Mononuclear cell (primary cell): ENCODE results near the gene NINL. TPM values are rescaled to one million over a fixed set of nuclear protein-coding genes. Genes with fewer than 3 reads are reported as not detected.
"Not testable (repeated sequence)": the region's sequence is repeated elsewhere in the genome, so short reads cannot be mapped to it uniquely, and the experiment has no call there.

Experiments
- H3K27me3 ChIP-seq: 2 replicates; pipeline ENCODE4 v1.6.0; 2011; ENCODE audit warnings: low read length, control low read depth; ENCODE audit not compliant: insufficient read depth
- H3K4me1 ChIP-seq: 2 replicates; pipeline ENCODE4 v1.5.1; 2011; ENCODE audit warnings: mild to moderate bottlenecking, low read length, control low read depth; ENCODE audit not compliant: insufficient read depth
- H3K4me3 ChIP-seq: 2 replicates; pipeline ENCODE4 v1.5.1; 2011; ENCODE audit warnings: mild to moderate bottlenecking, low read length, moderate library complexity
- H3K9me3 ChIP-seq: 2 replicates; pipeline ENCODE4 v1.5.1; 2011; ENCODE audit warnings: low read depth, mild to moderate bottlenecking, control low read depth, low read length
- total RNA-seq: library from RNA; depleted of rRNA; stranded (reverse); fragments of >200 nt; gene quantifications from one replicate; pipeline ENCODE4 v1.2.3, GENCODE V29; 2012

The NINL gene
- total RNA-seq, result 0.73 TPM

GRCh38 chr20:25584905-25585704 lies at the start of gene NINL:
Gene NINL (minus strand): TSS chr20:25585531. CDS start chr20:25526587, 58,944 bp downstream.
- Histone ChIP-seq H3K4me3 (peak within 1 kb of the TSS; percentile 35), H3K4me1 (peaks cover 10% of the 10 kb centered on the region), H3K27me3 (peaks cover 17% of the 10 kb centered on the region), H3K9me3 (no peaks in the 10 kb centered on the region)

- no peaks in the 10 kb centered on the region for H3K27me3 ChIP-seq
- H3K4me1 ChIP-seq, result no peaks in the 10 kb centered on the region
- no peak overlapping the region for H3K4me3 ChIP-seq
- no peaks in the 10 kb centered on the region for H3K9me3 ChIP-seq
Measured at GRCh38 chr20:25632940-25633790, 47.8 kb upstream of the NINL start.

GRCh38 chr20:25630615-25631014 lies 45.3 kb upstream of the NINL start:
- H3K4me3 ChIP-seq, H3K27me3 ChIP-seq, H3K4me1 ChIP-seq, H3K9me3 ChIP-seq: not testable (repeated sequence)

GRCh38 chr20:25629816-25630499 lies 44.6 kb upstream of the NINL start:
- Histone ChIP-seq H3K9me3 (no peaks in the 10 kb centered on the region), H3K4me1 (no peaks in the 10 kb centered on the region), H3K4me3 (no peak overlapping the region), H3K27me3 (no peaks in the 10 kb centered on the region)

GRCh38 chr20:25626779-25627178 lies 41.4 kb upstream of the NINL start:
- no peaks in the 10 kb centered on the region for H3K27me3 ChIP-seq
- no peak overlapping the region for H3K4me3 ChIP-seq
- H3K9me3 ChIP-seq, result no peaks in the 10 kb centered on the region
- peaks cover 21% of the 10 kb centered on the region for H3K4me1 ChIP-seq

- H3K4me3 ChIP-seq, result peak overlapping the region; percentile 84
- H3K9me3 ChIP-seq, result no peaks in the 10 kb centered on the region
Measured at GRCh38 chr20:25624500-25624939, 39.2 kb upstream of the NINL start.

GRCh38 chr20:25623736-25624499 lies 38.6 kb upstream of the NINL start, which contains the start of gene NANP:
Gene NANP (minus strand): TSS chr20:25624014. CDS start chr20:25623948, 66 bp downstream.
- Histone ChIP-seq H3K27me3 (no peaks in the 10 kb centered on the region), H3K4me3 (peak within 1 kb of the TSS; percentile 84), H3K9me3 (no peaks in the 10 kb centered on the region), H3K4me1 (peaks cover 25% of the 10 kb centered on the region)

More at GRCh38 chr20:25624500-25624939, 39.2 kb upstream of the NINL start:
- no peaks in the 10 kb centered on the region for H3K27me3 ChIP-seq
- peaks cover 24% of the 10 kb centered on the region for H3K4me1 ChIP-seq

- Histone ChIP-seq H3K9me3 (no peaks in the 10 kb centered on the region), H3K4me1 (peaks cover 25% of the 10 kb centered on the region), H3K27me3 (no peaks in the 10 kb centered on the region), H3K4me3 (peak overlapping the region; percentile 84)
Measured at GRCh38 chr20:25623225-25623735, 37.9 kb upstream of the NINL start.

GRCh38 chr20:25622450-25623224 lies 37.3 kb upstream of the NINL start:
- H3K4me1 ChIP-seq, result peaks cover 25% of the 10 kb centered on the region
- H3K27me3 ChIP-seq, result no peaks in the 10 kb centered on the region
- peak overlapping the region; percentile 84 for H3K4me3 ChIP-seq
- H3K9me3 ChIP-seq, result no peaks in the 10 kb centered on the region

- no peaks in the 10 kb centered on the region for H3K9me3 ChIP-seq
- H3K27me3 ChIP-seq, result no peaks in the 10 kb centered on the region
- H3K4me3 ChIP-seq, result no peak overlapping the region
- peaks cover 25% of the 10 kb centered on the region for H3K4me1 ChIP-seq
Measured at GRCh38 chr20:25622049-25622448, 36.7 kb upstream of the NINL start.

- no peak overlapping the region for H3K4me3 ChIP-seq
- no peaks in the 10 kb centered on the region for H3K9me3 ChIP-seq
- H3K27me3 ChIP-seq, result no peaks in the 10 kb centered on the region
- peaks cover 23% of the 10 kb centered on the region for H3K4me1 ChIP-seq
Measured at GRCh38 chr20:25619514-25619913, 34.2 kb upstream of the NINL start.

GRCh38 chr20:25608774-25609173 lies 23.4 kb upstream of the NINL start:
- Histone ChIP-seq H3K27me3 (no peaks in the 10 kb centered on the region), H3K4me3 (no peak overlapping the region), H3K9me3 (no peaks in the 10 kb centered on the region), H3K4me1 (no peaks in the 10 kb centered on the region)

GRCh38 chr20:25606094-25606695 lies 20.9 kb upstream of the NINL start:
- no peaks in the 10 kb centered on the region for H3K9me3 ChIP-seq
- H3K4me1 ChIP-seq, result no peaks in the 10 kb centered on the region
- no peak overlapping the region for H3K4me3 ChIP-seq
- no peaks in the 10 kb centered on the region for H3K27me3 ChIP-seq
